Right atrium auricular region (tissue), 2 donors: ENCODE data around the gene STPG3. TPM values are rescaled to one million over a fixed set of nuclear protein-coding genes. Genes with fewer than 3 reads are reported as not detected.

Experiments
- DNase-seq: peaks from one replicate; pipeline ENCODE4 v3.0.0-alpha.2; 2019; ENCODE audit warnings: low spot score
- H3K27ac ChIP-seq, 2 donors: fragments of 200-600 bp; sonication (generic); 1 replicate in 1 of 2; 2 replicates in 1 of 2; pipeline ENCODE4 v1.5.1; 2016 to 2019
- H3K27me3 ChIP-seq, 2 donors: fragments of 200-600 bp; sonication (generic); one replicate each; pipeline versions ENCODE4 v1.5.1 to v1.6.0; 2017 to 2019
- H3K36me3 ChIP-seq: fragments of 200-600 bp; sonication (generic); one replicate; pipeline ENCODE4 v1.5.1; 2016
- H3K4me1 ChIP-seq, 2 donors: fragments of 200-600 bp; sonication (generic); one replicate each; pipeline versions ENCODE4 v1.5.1 to v1.6.0; 2017 to 2019
- H3K4me3 ChIP-seq, 2 donors: fragments of 200-600 bp; sonication (generic); 1 replicate in 1 of 2; 2 replicates in 1 of 2; pipeline ENCODE4 v1.5.1; 2017 to 2019; ENCODE audit warnings: mild to moderate bottlenecking in 1 of 2, moderate library complexity in 1 of 2
- H3K9me3 ChIP-seq, 2 donors: fragments of 200-600 bp; sonication (generic); one replicate each; pipeline ENCODE4 v1.5.1; 2019
- total RNA-seq, 2 donors: library from RNA; depleted of rRNA; stranded (reverse); fragments of >200 nt; gene quantifications; one replicate each; pipeline ENCODE4 v1.1.0, GENCODE V29; 2016
- TF ChIP-seq, protein P1 (sequence below), 2 donors: fragments of 200-600 bp; sonication (generic); IDR thresholded peaks; one replicate each; pipeline ENCODE4 v1.5.1; 2019; ENCODE audit warnings: antibody characterized with exemption in 2 of 2

The STPG3 gene
- total RNA-seq, 2 donors from 2014 or later, result not detected

GRCh38 chr9:137262909-137263285 is 11.8 kb downstream of the STPG3 start:
- Histone ChIP-seq H3K9me3 (no peaks in the 10 kb centered on the region), H3K4me1 (peaks cover 0 to 1% of the 10 kb centered on the region in 2 donors), H3K27ac (no peak overlapping the region), H3K27me3 (no peaks in the 10 kb centered on the region), H3K36me3 (peaks cover 37% of the 10 kb centered on the region), H3K4me3 (no peak overlapping the region)
- TF ChIP-seq, protein P1, sequence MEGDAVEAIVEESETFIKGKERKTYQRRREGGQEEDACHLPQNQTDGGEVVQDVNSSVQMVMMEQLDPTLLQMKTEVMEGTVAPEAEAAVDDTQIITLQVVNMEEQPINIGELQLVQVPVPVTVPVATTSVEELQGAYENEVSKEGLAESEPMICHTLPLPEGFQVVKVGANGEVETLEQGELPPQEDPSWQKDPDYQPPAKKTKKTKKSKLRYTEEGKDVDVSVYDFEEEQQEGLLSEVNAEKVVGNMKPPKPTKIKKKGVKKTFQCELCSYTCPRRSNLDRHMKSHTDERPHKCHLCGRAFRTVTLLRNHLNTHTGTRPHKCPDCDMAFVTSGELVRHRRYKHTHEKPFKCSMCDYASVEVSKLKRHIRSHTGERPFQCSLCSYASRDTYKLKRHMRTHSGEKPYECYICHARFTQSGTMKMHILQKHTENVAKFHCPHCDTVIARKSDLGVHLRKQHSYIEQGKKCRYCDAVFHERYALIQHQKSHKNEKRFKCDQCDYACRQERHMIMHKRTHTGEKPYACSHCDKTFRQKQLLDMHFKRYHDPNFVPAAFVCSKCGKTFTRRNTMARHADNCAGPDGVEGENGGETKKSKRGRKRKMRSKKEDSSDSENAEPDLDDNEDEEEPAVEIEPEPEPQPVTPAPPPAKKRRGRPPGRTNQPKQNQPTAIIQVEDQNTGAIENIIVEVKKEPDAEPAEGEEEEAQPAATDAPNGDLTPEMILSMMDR (IDR thresholded peaks at IDR 0.05), result no peak
- DNase-seq, result no peak

GRCh38 chr9:137263506-137263905 is 12.4 kb downstream of the STPG3 start:
- DNase-seq, result no peak
- TF ChIP-seq, protein P1 (IDR thresholded peaks at IDR 0.05), result no peak
- Histone ChIP-seq H3K27me3 (no peaks in the 10 kb centered on the region), H3K4me1 (peaks cover 0 to 7% of the 10 kb centered on the region in 2 donors), H3K4me3 (no peak overlapping the region), H3K36me3 (peaks cover 37% of the 10 kb centered on the region), H3K27ac (no peak overlapping the region), H3K9me3 (no peaks in the 10 kb centered on the region)

DNA sequence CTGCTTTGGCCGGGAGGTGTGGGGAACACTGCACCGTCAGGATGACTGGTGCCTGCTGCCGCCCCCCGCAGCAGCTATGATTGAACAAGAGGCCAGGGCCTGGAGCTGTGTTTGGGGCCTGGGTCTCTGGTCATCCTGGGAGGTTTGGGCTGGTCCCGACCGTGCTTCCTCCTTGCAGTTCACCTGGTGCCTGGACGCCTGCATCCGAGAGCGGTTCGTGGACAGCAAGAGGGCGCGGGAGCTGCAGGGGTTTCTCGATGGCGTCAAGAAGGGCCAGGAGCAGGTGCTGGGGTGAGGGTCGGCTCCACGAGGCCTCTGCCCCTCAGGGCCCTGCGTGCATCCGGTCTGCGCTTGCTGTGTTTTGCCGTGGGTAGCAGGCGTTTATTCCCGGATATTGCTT is 13.0 kb downstream of the STPG3 start:
- no peaks in the 10 kb centered on the region for H3K9me3 ChIP-seq
- H3K4me3 ChIP-seq, result no peak overlapping the region
- no peak for DNase-seq
- H3K27ac ChIP-seq, result no peak overlapping the region
- H3K36me3 ChIP-seq, result peaks cover 37% of the 10 kb centered on the region
- no peaks in the 10 kb centered on the region for H3K27me3 ChIP-seq
- TF ChIP-seq, protein P1 (IDR thresholded peaks at IDR 0.05), result no peak
- peaks cover 0 to 13% of the 10 kb centered on the region in 2 donors for H3K4me1 ChIP-seq

- H3K36me3 ChIP-seq, result peaks cover 37% of the 10 kb centered on the region
- TF ChIP-seq, protein P1 (IDR thresholded peaks at IDR 0.05), result no peak
- H3K4me1 ChIP-seq, result peaks cover 0 to 24% of the 10 kb centered on the region in 2 donors
- H3K27me3 ChIP-seq, result no peaks in the 10 kb centered on the region
- no peaks in the 10 kb centered on the region for H3K9me3 ChIP-seq
- DNase-seq, result no peak
- H3K27ac ChIP-seq, result no peak overlapping the region
- H3K4me3 ChIP-seq, result no peak overlapping the region
Measured at GRCh38 chr9:137265496-137266161, 14.5 kb downstream of the STPG3 start.

DNA sequence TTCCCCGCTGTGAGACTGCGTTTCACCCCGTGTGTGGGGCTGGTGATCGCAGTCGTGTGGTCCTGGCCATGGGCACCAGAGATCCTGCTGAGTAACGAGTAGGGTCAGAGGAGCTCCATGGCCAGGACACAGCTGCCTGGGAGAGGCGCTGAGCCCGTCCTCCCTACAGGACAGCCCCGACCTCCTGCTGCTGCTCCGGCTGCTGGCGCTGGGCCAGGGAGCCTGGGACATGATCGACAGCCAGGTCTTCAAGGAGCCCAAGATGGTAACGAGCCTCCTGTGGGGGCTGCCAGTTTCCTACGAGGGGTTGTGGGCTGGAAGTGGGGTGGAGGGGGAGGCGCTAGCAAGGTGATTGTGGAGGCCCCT is 15.1 kb downstream of the STPG3 start:
- no peak for DNase-seq
- H3K4me3 ChIP-seq, result no peak overlapping the region
- peaks cover 39% of the 10 kb centered on the region for H3K36me3 ChIP-seq
- H3K27me3 ChIP-seq, result no peaks in the 10 kb centered on the region
- no peak overlapping the region for H3K27ac ChIP-seq
- peaks cover 0 to 29% of the 10 kb centered on the region in 2 donors for H3K4me1 ChIP-seq
- TF ChIP-seq, protein P1 (IDR thresholded peaks at IDR 0.05), result no peak
- H3K9me3 ChIP-seq, result no peaks in the 10 kb centered on the region
